ENCODE results near the gene CALM3. TPM values are rescaled to one million over a fixed set of nuclear protein-coding genes. Genes with fewer than 3 reads are reported as not detected.
A peak's percentile ranks its signal among the peaks of the same experiment; 100 is the strongest.

The CALM3 gene
- total and polyA plus RNA-seq, 2 of the 4 experiments (the other 2 are of a cell fraction), result 91.6 to 501 TPM

- H3K27ac ChIP-seq (ENCODE audit: insufficient read depth, low read length), result no peak overlapping the region; the same call in 1 of the 2 replicates
- DNase-seq, result no peak
- H2BK20ac ChIP-seq (ENCODE audit: low read depth, low read length), result 0 out of 2 replicates have a peak overlapping the region, but pooled peaks have one; percentile 40
- H3K4ac ChIP-seq (ENCODE audit: low read depth, low read length), result peak overlapping the region; percentile 100
- H2AK5ac ChIP-seq (ENCODE audit: low read depth, low read length), result peak overlapping the region; percentile 94
- no CpG with 5 or more reads among the region's 9 CpGs for WGBS, 2 experiments (ENCODE audit: extremely low coverage in 2 of 2, insufficient read length in 1 of 2)
- H2BK5ac ChIP-seq (ENCODE audit: low read depth, low read length, poor library complexity, severe bottlenecking), result no peak overlapping the region
- H2AK9ac ChIP-seq (replicated peaks; ENCODE audit: low read depth, low read length, poor library complexity), result peak overlapping the region; percentile 99
- no TSS peak for BruUV-seq (replicated peaks)
- H3K56ac ChIP-seq (ENCODE audit: extremely low read depth, insufficient read depth, low read length), result no peak overlapping the region
- ChIA-PET CTCF (no interaction called here), POLR2A (ENCODE audit: unreplicated experiment) (interaction anchor here (0.6 kb wide), 2 partner anchors 435 to 600 kb away, joined by 3 to 14 read pairs; no protein-coding TSS in a partner anchor)
- peak overlapping the region; percentile 100 for H3K14ac ChIP-seq (replicated peaks; ENCODE audit: low read depth, low read length)
- peak overlapping the region; percentile 97 for H4K5ac ChIP-seq (ENCODE audit: low read depth, low read length)
- intact Hi-C loops (cut with micrococcal nuclease) (no loop called here), in situ Hi-C loops (cut with MboI; ENCODE audit: low sequenced_read_pairs) (no loop called here), dilution Hi-C loops (cut with HindIII; ENCODE audit: low sequenced_read_pairs, unreplicated experiment) (no loop called here)
- H3K79me1 ChIP-seq (ENCODE audit: low read depth in 1 of 2, low read length in 2 of 2), result peaks cover 0 to 33% of the 10 kb centered on the region in 2 experiments; a peak in 2 of 4 replicates
- H4K20me1 ChIP-seq (ENCODE audit: insufficient read depth, low read length), result peaks cover 31% of the 10 kb centered on the region
- H3K9me1 ChIP-seq (ENCODE audit: insufficient read depth, low read length), result peaks cover 16% of the 10 kb centered on the region
- no peak for ATAC-seq (ENCODE audit: low read depth)
- H4K91ac ChIP-seq (ENCODE audit: insufficient read depth, low read depth, low read length), result peak overlapping the region; percentile 100
- H3K4me3 ChIP-seq (ENCODE audit: insufficient read depth, low read depth, low read length), result peak overlapping the region; percentile 54
- peaks cover 4% of the 10 kb centered on the region; the same call in 1 of the 2 replicates for H3K9me3 ChIP-seq (ENCODE audit: control insufficient read depth, insufficient read depth, low read length)
- peak overlapping the region; percentile 79 to 100 for H4K8ac ChIP-seq (ENCODE audit: low read depth in 2 of 2, low read length in 2 of 2)
- H3K23ac ChIP-seq (ENCODE audit: low read depth, low read length), result peak overlapping the region; percentile 22; the same call in 1 of the 2 replicates
- no peak overlapping the region for H2BK120ac ChIP-seq (ENCODE audit: low read depth, low read length)
- no peak overlapping the region for H2BK15ac ChIP-seq (ENCODE audit: low read depth, low read length)
- H3K4me1 ChIP-seq (ENCODE audit: control insufficient read depth, insufficient read depth, low read length), result peaks cover 15% of the 10 kb centered on the region
- H3K36me3 ChIP-seq (ENCODE audit: control insufficient read depth, insufficient read depth, low read length), result no peaks in the 10 kb centered on the region
- H3K4me2 ChIP-seq (ENCODE audit: low read depth, low read length), result peak overlapping the region; percentile 66
- no peaks in the 10 kb centered on the region for H3K27me3 ChIP-seq (ENCODE audit: control insufficient read depth, insufficient read depth, low read length)
- peak overlapping the region; percentile 88 for H3K9ac ChIP-seq (ENCODE audit: low read depth, low read length)
- H3K18ac ChIP-seq (ENCODE audit: low read depth, low read length), result no peak overlapping the region; the same call in 1 of the 2 replicates
- no peak for TF ChIP-seq RCOR1 (IDR thresholded peaks at IDR 0.05; ENCODE audit: insufficient replicate concordance, low read length)
- no peak for TF ChIP-seq MAFK (IDR thresholded peaks at IDR 0.05; ENCODE audit: low read depth, low read length)
- no peak for TF ChIP-seq SMC3 (IDR thresholded peaks at IDR 0.05; ENCODE audit: low read depth, low read length)
- no peak for TF ChIP-seq ELK1 (IDR thresholded peaks at IDR 0.05; ENCODE audit: borderline replicate concordance, low read depth, low read length)
- TF ChIP-seq BHLHE40 (IDR thresholded peaks at IDR 0.05; ENCODE audit: low read depth, low read length), result no peak
- no peak for TF ChIP-seq RAD21 (IDR thresholded peaks at IDR 0.05; ENCODE audit: low read length)
- TF ChIP-seq POLR2A (IDR thresholded peaks at IDR 0.05; ENCODE audit: low read depth, low read length), result no peak
- no peak for TF ChIP-seq FOS (IDR thresholded peaks at IDR 0.05; ENCODE audit: low read depth, low read length)
- no peak for TF ChIP-seq CTCF (conservative IDR thresholded peaks at IDR 0.05; ENCODE audit: low read depth, low read length)
- TF ChIP-seq RFX5 (IDR thresholded peaks at IDR 0.05; ENCODE audit: low read depth, low read length), result no peak
- no peak for TF ChIP-seq MAZ (IDR thresholded peaks at IDR 0.05; ENCODE audit: borderline replicate concordance, low read depth, low read length)
- TF ChIP-seq NFE2L2 (IDR thresholded peaks at IDR 0.05; ENCODE audit: low read depth, low read length), result no peak
- peak overlapping the region; percentile 100 for H2AFZ ChIP-seq (replicated peaks; ENCODE audit: low read length, poor library complexity)
Observed at GRCh38 chr19:46599716-46600373, 1.3 kb upstream of the CALM3 start.

Data from IMR-90 (cell line).